Retinal pigment epithelial cell (primary cell): ENCODE results near the gene ITPK1.

Experiments used
- DNase-seq: peaks from one replicate; pipeline ENCODE4 v3.0.0-alpha.2; 2010; ENCODE audit warnings: low read depth
- H3K4me3 ChIP-seq: 2 replicates; pipeline ENCODE4 v1.5.1; 2011; ENCODE audit warnings: mild to moderate bottlenecking, low read length, control low read depth, moderate library complexity
- CTCF ChIP-seq: conservative IDR thresholded peaks from 2 replicates; pipeline ENCODE4 v1.5.1; 2011; ENCODE audit warnings: low read depth, low read length, control low read depth, inconsistent platforms

Gene ITPK1

GRCh38 chr14:92942976-92943710 lies 172.6 kb downstream of the ITPK1 start:
- DNase-seq, result no peak
- no peak overlapping the region for H3K4me3 ChIP-seq
- no peak for TF ChIP-seq CTCF

- TF ChIP-seq CTCF, result no peak
- DNase-seq, result no peak
- H3K4me3 ChIP-seq, result no peak overlapping the region
Measured at GRCh38 chr14:92942576-92942975, 173.1 kb downstream of the ITPK1 start.

GRCh38 chr14:92942136-92942535 lies 173.6 kb downstream of the ITPK1 start:
- H3K4me3 ChIP-seq, result no peak overlapping the region
- no peak for DNase-seq
- TF ChIP-seq CTCF, result no peak

DNA sequence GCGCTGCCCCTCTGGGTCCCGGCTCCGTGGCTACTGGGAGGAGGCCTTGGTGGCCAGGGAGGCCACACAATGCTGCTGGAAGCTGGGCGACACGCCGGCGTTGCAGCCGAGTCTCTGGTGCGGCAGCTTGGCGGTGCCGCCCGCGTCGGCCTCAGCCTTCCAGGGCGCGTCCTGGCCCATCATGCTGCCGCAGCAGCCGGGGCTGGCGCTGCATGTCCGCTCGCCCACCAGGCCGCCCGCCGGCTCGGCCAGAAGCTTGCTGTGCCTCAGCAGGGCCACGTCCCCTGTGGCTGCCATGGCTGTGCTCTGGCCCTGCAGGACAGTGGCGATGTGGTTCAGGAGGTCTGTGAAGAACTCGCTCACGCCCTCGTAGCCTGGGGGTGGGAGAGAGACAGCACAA lies 174.2 kb downstream of the ITPK1 start:
- TF ChIP-seq CTCF, result no peak
- H3K4me3 ChIP-seq, result no peak overlapping the region
- DNase-seq, result no peak

- no peak for DNase-seq
- no peak overlapping the region for H3K4me3 ChIP-seq
- no peak for TF ChIP-seq CTCF
Measured at GRCh38 chr14:92940543-92940942, 175.2 kb downstream of the ITPK1 start.

GRCh38 chr14:92939699-92940098 lies 176.0 kb downstream of the ITPK1 start:
- TF ChIP-seq CTCF, result no peak
- H3K4me3 ChIP-seq, result no peak overlapping the region
- no peak for DNase-seq

DNA sequence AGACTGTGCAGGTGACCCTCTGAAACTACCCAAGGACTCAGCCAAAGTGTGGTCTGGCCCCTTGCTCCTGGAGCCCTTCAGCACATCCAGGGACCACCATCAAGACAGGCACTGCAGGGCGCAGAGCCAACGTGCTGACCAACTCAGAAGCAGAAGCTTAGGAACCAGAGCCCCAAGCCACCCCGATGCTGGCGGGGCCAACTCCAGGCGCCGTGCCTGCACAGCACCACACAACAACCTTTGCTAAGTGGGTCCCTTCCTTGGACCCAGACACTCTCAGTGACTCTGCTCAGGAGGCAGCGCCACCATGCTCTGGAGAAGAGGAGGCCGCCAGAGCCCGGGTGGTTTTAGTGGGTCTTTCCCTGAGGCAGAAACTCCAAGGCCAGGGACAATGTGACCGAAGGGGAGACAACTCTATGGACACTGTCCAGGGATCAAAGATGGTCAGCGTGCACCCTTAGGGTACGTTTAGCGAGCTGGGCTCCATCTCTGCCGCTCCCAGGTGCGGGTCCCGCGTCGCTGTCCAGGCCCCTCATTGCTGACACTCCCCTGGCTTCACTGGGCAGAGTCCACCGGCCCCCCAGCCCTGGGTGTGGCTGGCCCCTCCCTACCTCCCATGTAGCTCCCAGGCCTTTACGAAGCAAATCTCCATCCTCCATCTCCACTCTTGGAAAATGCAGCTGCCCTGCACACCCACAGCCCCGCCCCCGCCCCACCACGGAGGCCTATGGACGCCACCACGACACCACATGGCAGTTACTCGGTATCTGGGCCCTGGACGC lies 176.6 kb downstream of the ITPK1 start:
- DNase-seq, result no peak
- H3K4me3 ChIP-seq, result no peak overlapping the region
- TF ChIP-seq CTCF, result no peak
